ENCODE results near the gene CLDN17. TPM values are rescaled to one million over a fixed set of nuclear protein-coding genes. Genes with fewer than 3 reads are reported as not detected.

The CLDN17 gene
- total and polyA plus RNA-seq, 2 of the 4 experiments (the other 2 are of a cell fraction): not detected

DNA sequence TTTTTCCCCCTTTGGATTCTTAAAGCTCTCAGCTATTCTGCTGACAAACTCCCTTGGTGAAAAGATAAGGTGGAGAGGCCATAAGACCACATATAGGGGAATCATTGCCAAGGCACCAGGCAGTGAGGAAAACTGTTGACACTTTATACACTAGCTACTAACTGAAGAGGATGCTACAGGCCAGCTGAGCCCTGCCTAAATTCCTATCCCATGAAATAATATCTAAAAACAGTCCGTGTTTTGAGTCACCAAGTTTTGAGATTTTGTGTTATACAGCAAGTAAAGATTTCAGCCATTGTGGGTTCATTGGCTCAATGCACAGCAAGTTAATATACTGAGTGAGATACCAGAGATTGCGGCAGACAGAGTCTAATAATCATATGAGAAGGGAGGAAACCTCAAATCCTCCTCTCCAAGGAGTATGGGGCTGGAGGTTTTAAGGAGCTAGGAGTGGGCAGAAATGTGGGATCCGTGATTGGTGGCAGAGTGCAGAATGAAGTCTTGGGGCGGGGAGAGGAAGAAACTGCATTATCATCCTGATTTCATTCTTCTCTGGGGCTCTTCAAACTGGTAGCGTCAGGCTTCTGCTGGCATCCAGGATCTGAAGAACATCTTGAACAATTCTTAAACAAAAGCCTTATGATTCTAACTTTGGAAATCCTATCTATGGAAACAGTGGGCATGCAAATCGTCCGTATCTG, 40.1 kb upstream of the CLDN17 start:
- H3K4me1 ChIP-seq (ENCODE audit: control insufficient read depth, insufficient read depth, low read length): no peaks in the 10 kb centered on the region
- H3K9me1 ChIP-seq (ENCODE audit: insufficient read depth, low read length): no peaks in the 10 kb centered on the region
- no peak overlapping the region for H2AK5ac ChIP-seq (ENCODE audit: low read depth, low read length)
- no peaks in the 10 kb centered on the region for H4K20me1 ChIP-seq (ENCODE audit: insufficient read depth, low read length)
- ChIA-PET CTCF (no interaction called here), POLR2A (ENCODE audit: unreplicated experiment) (no interaction called here)
- in situ Hi-C loops (cut with MboI; ENCODE audit: low sequenced_read_pairs): no loop called here
- H2BK120ac ChIP-seq (ENCODE audit: low read depth, low read length): no peak overlapping the region
- no peak overlapping the region for H3K4me2 ChIP-seq (ENCODE audit: low read depth, low read length)
- H3K4me3 ChIP-seq (ENCODE audit: insufficient read depth, low read depth, low read length): no peak overlapping the region
- H4K8ac ChIP-seq (ENCODE audit: low read depth in 2 of 2, low read length in 2 of 2): no peak overlapping the region
- no peak overlapping the region for H3K23ac ChIP-seq (ENCODE audit: low read depth, low read length)
- ATAC-seq (ENCODE audit: low read depth) (no peak), DNase-seq (no peak)
- TF ChIP-seq CHD1 (IDR thresholded peaks at IDR 0.05; ENCODE audit: low read depth, low read length): no peak
- no peak for TF ChIP-seq RCOR1 (IDR thresholded peaks at IDR 0.05; ENCODE audit: insufficient replicate concordance, low read length)
- no peak for TF ChIP-seq CEBPB (IDR thresholded peaks at IDR 0.05; ENCODE audit: low read depth, low read length)
- no peak for TF ChIP-seq MAZ (IDR thresholded peaks at IDR 0.05; ENCODE audit: borderline replicate concordance, low read depth, low read length)
- TF ChIP-seq, protein P1, sequence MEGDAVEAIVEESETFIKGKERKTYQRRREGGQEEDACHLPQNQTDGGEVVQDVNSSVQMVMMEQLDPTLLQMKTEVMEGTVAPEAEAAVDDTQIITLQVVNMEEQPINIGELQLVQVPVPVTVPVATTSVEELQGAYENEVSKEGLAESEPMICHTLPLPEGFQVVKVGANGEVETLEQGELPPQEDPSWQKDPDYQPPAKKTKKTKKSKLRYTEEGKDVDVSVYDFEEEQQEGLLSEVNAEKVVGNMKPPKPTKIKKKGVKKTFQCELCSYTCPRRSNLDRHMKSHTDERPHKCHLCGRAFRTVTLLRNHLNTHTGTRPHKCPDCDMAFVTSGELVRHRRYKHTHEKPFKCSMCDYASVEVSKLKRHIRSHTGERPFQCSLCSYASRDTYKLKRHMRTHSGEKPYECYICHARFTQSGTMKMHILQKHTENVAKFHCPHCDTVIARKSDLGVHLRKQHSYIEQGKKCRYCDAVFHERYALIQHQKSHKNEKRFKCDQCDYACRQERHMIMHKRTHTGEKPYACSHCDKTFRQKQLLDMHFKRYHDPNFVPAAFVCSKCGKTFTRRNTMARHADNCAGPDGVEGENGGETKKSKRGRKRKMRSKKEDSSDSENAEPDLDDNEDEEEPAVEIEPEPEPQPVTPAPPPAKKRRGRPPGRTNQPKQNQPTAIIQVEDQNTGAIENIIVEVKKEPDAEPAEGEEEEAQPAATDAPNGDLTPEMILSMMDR (conservative IDR thresholded peaks at IDR 0.05; ENCODE audit: low read depth, low read length): no peak
- no peak for TF ChIP-seq POLR2A (IDR thresholded peaks at IDR 0.05; ENCODE audit: low read depth, low read length)
- TF ChIP-seq RFX5 (IDR thresholded peaks at IDR 0.05; ENCODE audit: low read depth, low read length): no peak
- TF ChIP-seq RAD21 (IDR thresholded peaks at IDR 0.05; ENCODE audit: low read length): no peak
- no peak for TF ChIP-seq MXI1 (IDR thresholded peaks at IDR 0.05; ENCODE audit: borderline replicate concordance, low read depth, low read length)
- TF ChIP-seq FOS (IDR thresholded peaks at IDR 0.05; ENCODE audit: low read depth, low read length): no peak
- no peak for TF ChIP-seq NFE2L2 (IDR thresholded peaks at IDR 0.05; ENCODE audit: low read depth, low read length)
- TF ChIP-seq, protein P2, sequence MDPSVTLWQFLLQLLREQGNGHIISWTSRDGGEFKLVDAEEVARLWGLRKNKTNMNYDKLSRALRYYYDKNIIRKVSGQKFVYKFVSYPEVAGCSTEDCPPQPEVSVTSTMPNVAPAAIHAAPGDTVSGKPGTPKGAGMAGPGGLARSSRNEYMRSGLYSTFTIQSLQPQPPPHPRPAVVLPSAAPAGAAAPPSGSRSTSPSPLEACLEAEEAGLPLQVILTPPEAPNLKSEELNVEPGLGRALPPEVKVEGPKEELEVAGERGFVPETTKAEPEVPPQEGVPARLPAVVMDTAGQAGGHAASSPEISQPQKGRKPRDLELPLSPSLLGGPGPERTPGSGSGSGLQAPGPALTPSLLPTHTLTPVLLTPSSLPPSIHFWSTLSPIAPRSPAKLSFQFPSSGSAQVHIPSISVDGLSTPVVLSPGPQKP (IDR thresholded peaks at IDR 0.05; ENCODE audit: borderline replicate concordance, low read depth, low read length): no peak
- no peak for TF ChIP-seq BHLHE40 (IDR thresholded peaks at IDR 0.05; ENCODE audit: low read depth, low read length)
- TF ChIP-seq, protein P3, sequence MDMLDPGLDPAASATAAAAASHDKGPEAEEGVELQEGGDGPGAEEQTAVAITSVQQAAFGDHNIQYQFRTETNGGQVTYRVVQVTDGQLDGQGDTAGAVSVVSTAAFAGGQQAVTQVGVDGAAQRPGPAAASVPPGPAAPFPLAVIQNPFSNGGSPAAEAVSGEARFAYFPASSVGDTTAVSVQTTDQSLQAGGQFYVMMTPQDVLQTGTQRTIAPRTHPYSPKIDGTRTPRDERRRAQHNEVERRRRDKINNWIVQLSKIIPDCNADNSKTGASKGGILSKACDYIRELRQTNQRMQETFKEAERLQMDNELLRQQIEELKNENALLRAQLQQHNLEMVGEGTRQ (IDR thresholded peaks at IDR 0.05; ENCODE audit: low read depth, low read length): no peak
- TF ChIP-seq MAFK (IDR thresholded peaks at IDR 0.05; ENCODE audit: low read depth, low read length): no peak
- TF ChIP-seq SMC3 (IDR thresholded peaks at IDR 0.05; ENCODE audit: low read depth, low read length): no peak
- no peak overlapping the region for H3K27ac ChIP-seq (ENCODE audit: insufficient read depth, low read length)
- no peak overlapping the region for H4K91ac ChIP-seq (ENCODE audit: insufficient read depth, low read depth, low read length)
- H3K18ac ChIP-seq (ENCODE audit: low read depth, low read length): no peak overlapping the region
- H2BK15ac ChIP-seq (ENCODE audit: low read depth, low read length): no peak overlapping the region
- no peak overlapping the region for H3K4ac ChIP-seq (ENCODE audit: low read depth, low read length)
- H3K14ac ChIP-seq (replicated peaks; ENCODE audit: low read depth, low read length): no peak overlapping the region
- no peaks in the 10 kb centered on the region for H3K79me1 ChIP-seq (ENCODE audit: low read depth in 1 of 2, low read length in 2 of 2)
- no peak overlapping the region for H2BK5ac ChIP-seq (ENCODE audit: low read depth, low read length, poor library complexity, severe bottlenecking)
- H2AFZ ChIP-seq (replicated peaks; ENCODE audit: low read length, poor library complexity): no peak overlapping the region
- dilution Hi-C loops (cut with HindIII; ENCODE audit: low sequenced_read_pairs, unreplicated experiment): no loop called here
- no CpG with 5 or more reads among the region's 7 CpGs for WGBS, 2 experiments (ENCODE audit: extremely low coverage in 2 of 2, insufficient read length in 1 of 2)
- H3K56ac ChIP-seq (ENCODE audit: extremely low read depth, insufficient read depth, low read length): no peak overlapping the region
- H3K27me3 ChIP-seq (ENCODE audit: control insufficient read depth, insufficient read depth, low read length): no peaks in the 10 kb centered on the region
- no peak overlapping the region for H3K9ac ChIP-seq (ENCODE audit: low read depth, low read length)
- no TSS peak for BruUV-seq (replicated peaks)
- intact Hi-C loops (cut with micrococcal nuclease): no loop called here
- H4K5ac ChIP-seq (ENCODE audit: low read depth, low read length): no peak overlapping the region
- no peak overlapping the region for H2BK20ac ChIP-seq (ENCODE audit: low read depth, low read length)
- no peaks in the 10 kb centered on the region for H3K36me3 ChIP-seq (ENCODE audit: control insufficient read depth, insufficient read depth, low read length)
- peaks cover 13% of the 10 kb centered on the region for H3K9me3 ChIP-seq (ENCODE audit: control insufficient read depth, insufficient read depth, low read length)
- no peak overlapping the region for H2AK9ac ChIP-seq (replicated peaks; ENCODE audit: low read depth, low read length, poor library complexity)
